Hepatocyte (in vitro differentiated cells): Measurements from ENCODE around the gene PCP4. TPM values are rescaled to one million over a fixed set of nuclear protein-coding genes. Genes with fewer than 3 reads are reported as not detected.

Experiments
- DNase-seq: peaks from one replicate; pipeline ENCODE4 v3.0.0-alpha.2; 2016; ENCODE audit warnings: low spot score
- H2AFZ ChIP-seq: fragments of 200-600 bp; sonication (generic); 2 replicates; pipeline ENCODE4 v1.6.0; 2016; ENCODE audit warnings: antibody characterized with exemption, mild to moderate bottlenecking
- H3K27ac ChIP-seq: fragments of 200-600 bp; sonication (generic); 2 replicates; pipeline ENCODE4 v1.5.1; 2016; ENCODE audit warnings: mild to moderate bottlenecking
- H3K27me3 ChIP-seq: fragments of 200-600 bp; sonication (generic); 2 replicates; pipeline ENCODE4 v1.6.1; 2016
- H3K36me3 ChIP-seq: fragments of 200-600 bp; sonication (generic); replicated peaks from 2 replicates; pipeline ENCODE4 v1.5.1; 2016; ENCODE audit warnings: low read depth; ENCODE audit not compliant: insufficient read depth
- H3K4me1 ChIP-seq: fragments of 200-600 bp; sonication (generic); 2 replicates; pipeline ENCODE4 v1.5.1; 2016; ENCODE audit warnings: mild to moderate bottlenecking, moderate library complexity; ENCODE audit not compliant: insufficient read depth
- H3K4me2 ChIP-seq: fragments of 200-600 bp; sonication (generic); 2 replicates; pipeline ENCODE4 v1.6.0; 2016
- H3K4me3 ChIP-seq: fragments of 200-600 bp; sonication (generic); 2 replicates; pipeline ENCODE4 v1.5.1; 2016; ENCODE audit warnings: mild to moderate bottlenecking
- H3K79me2 ChIP-seq: fragments of 200-600 bp; sonication (generic); 2 replicates; pipeline ENCODE4 v1.6.0; 2017; ENCODE audit warnings: mild to moderate bottlenecking
- H3K9me2 ChIP-seq: fragments of 200-600 bp; sonication (generic); replicated peaks from 2 replicates; pipeline ENCODE4 v1.6.0; 2017; ENCODE audit warnings: mild to moderate bottlenecking; ENCODE audit not compliant: insufficient read depth
- H3K9me3 ChIP-seq: fragments of 200-600 bp; sonication (generic); 2 replicates; pipeline ENCODE4 v1.5.1; 2016; ENCODE audit warnings: low read depth, mild to moderate bottlenecking
- H4K20me1 ChIP-seq: fragments of 200-600 bp; sonication (generic); 2 replicates; pipeline ENCODE4 v1.6.0; 2016; ENCODE audit warnings: mild to moderate bottlenecking; ENCODE audit not compliant: insufficient read depth, poor library complexity, severe bottlenecking
- EZH2 ChIP-seq: fragments of 200-600 bp; sonication (generic); IDR thresholded peaks from 2 replicates; pipeline ENCODE4 v1.6.1; 2016; ENCODE audit warnings: antibody characterized with exemption, mild to moderate bottlenecking, borderline replicate concordance
- EZH2phosphoT487 ChIP-seq: fragments of 200-600 bp; sonication (generic); IDR thresholded peaks from one replicate; pipeline ENCODE4 v1.6.1; 2018; ENCODE audit warnings: antibody characterized with exemption, mild to moderate bottlenecking, low read depth, moderate library complexity; ENCODE audit not compliant: unreplicated experiment, severe bottlenecking
- WGBS: methylation state at CpG from one replicate; pipeline ENCODE4 v1.1.6; 2016; ENCODE audit warnings: low lambda C conversion rate; ENCODE audit errors: missing lambda C conversion rate; 5-methylcytosine and 5-hydroxymethylcytosine counted together
- polyA plus RNA-seq: library from polyadenylated mRNA; unstranded; fragments of >200 nt; fragmentation: Nextera tagmentation; extraction: Ambion mirVana; gene quantifications from 2 replicates; pipeline ENCODE4 v1.2.1, GENCODE V29; 2016
- total RNA-seq: library from RNA; depleted of rRNA; stranded (reverse); fragments of >200 nt; gene quantifications from 2 replicates; pipeline ENCODE4 v1.2.3, GENCODE V29; 2014
- TF ChIP-seq, protein P1 (sequence below): fragments of 200-600 bp; sonication (generic); IDR thresholded peaks from 2 replicates; pipeline ENCODE4 v1.5.1; 2016; ENCODE audit warnings: antibody characterized with exemption, mild to moderate bottlenecking; ENCODE audit not compliant: poor library complexity

The PCP4 gene
- total and polyA plus RNA-seq, 2 experiments from 2014 or later: 1.2 to 6.9 TPM

DNA sequence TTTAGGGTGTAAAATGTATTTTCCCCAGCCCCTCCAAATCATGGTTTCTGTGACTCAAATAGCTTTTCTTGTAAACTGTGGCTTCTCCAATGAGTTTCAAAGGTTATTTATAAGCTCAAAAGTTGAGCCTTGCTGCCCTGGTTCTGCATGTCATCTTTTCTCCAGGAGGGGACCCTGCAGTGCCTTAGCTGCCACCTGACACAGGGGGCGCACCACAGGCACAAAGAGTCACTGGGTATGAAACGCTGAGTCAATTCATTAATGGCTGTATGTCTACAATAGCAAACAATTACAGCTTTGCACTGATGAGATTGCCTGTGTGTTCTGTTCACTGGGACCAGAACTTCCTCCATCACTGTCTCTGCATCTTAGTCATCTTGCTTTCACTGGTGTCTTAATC is 100.8 kb downstream of the PCP4 start:
- DNase-seq: no peak
- Histone ChIP-seq H3K9me2 (no peaks in the 10 kb centered on the region), H2AFZ (no peak overlapping the region), H4K20me1 (no peaks in the 10 kb centered on the region), H3K4me3 (no peak overlapping the region), H3K4me1 (peaks cover 12% of the 10 kb centered on the region), H3K9me3 (no peaks in the 10 kb centered on the region), H3K36me3 (no peaks in the 10 kb centered on the region), H3K27me3 (no peaks in the 10 kb centered on the region), H3K4me2 (no peak overlapping the region), H3K27ac (no peak overlapping the region), H3K79me2 (no peaks in the 10 kb centered on the region)
- WGBS: 81% methylated on average over 2 of the region's 2 CpGs
- no peak for TF ChIP-seq EZH2phosphoT487
- no peak for TF ChIP-seq EZH2
- TF ChIP-seq, protein P1, sequence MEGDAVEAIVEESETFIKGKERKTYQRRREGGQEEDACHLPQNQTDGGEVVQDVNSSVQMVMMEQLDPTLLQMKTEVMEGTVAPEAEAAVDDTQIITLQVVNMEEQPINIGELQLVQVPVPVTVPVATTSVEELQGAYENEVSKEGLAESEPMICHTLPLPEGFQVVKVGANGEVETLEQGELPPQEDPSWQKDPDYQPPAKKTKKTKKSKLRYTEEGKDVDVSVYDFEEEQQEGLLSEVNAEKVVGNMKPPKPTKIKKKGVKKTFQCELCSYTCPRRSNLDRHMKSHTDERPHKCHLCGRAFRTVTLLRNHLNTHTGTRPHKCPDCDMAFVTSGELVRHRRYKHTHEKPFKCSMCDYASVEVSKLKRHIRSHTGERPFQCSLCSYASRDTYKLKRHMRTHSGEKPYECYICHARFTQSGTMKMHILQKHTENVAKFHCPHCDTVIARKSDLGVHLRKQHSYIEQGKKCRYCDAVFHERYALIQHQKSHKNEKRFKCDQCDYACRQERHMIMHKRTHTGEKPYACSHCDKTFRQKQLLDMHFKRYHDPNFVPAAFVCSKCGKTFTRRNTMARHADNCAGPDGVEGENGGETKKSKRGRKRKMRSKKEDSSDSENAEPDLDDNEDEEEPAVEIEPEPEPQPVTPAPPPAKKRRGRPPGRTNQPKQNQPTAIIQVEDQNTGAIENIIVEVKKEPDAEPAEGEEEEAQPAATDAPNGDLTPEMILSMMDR: no peak

DNA sequence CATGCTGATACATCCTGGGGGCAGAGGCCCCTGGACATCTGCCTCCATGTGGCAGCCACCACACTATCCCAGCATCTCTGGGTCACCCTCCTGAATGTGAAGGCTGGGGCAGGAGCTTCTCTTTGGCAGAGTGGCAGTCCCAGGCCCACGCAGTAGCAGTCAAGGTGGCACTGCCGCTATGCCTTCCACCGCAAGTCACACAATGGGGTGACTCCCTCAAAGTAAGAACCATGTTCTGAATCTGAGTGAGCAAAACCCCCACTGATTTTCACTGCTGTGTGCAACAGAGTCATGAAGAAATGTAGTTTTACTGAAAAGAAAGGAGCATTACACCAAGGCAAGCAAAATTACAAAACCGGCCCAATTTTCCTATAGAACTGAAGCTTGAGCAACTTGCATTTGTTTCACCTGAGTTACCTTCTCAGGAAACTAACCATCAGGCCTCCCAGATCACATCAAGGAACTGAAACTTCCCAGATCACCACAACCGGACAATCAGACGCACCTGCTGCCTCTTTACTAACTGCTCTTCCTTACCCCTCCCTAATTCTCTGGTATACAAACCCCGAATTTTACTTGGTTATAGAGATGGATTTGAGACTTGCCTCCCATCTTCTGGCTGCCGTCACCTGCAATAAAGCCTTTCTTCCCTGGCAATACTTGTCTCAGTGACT is 102.6 kb downstream of the PCP4 start:
- H3K4me3 ChIP-seq: no peak overlapping the region
- no peak overlapping the region for H2AFZ ChIP-seq
- no peaks in the 10 kb centered on the region for H3K36me3 ChIP-seq
- DNase-seq: no peak
- H3K79me2 ChIP-seq: no peaks in the 10 kb centered on the region
- TF ChIP-seq EZH2phosphoT487: no peak
- TF ChIP-seq EZH2: no peak
- TF ChIP-seq, protein P1: no peak
- no peaks in the 10 kb centered on the region for H3K9me3 ChIP-seq
- no peaks in the 10 kb centered on the region for H4K20me1 ChIP-seq
- no peak overlapping the region for H3K4me2 ChIP-seq
- H3K27ac ChIP-seq: no peak overlapping the region
- peaks cover 18% of the 10 kb centered on the region for H3K4me1 ChIP-seq
- 88% methylated on average over 8 of the region's 8 CpGs for WGBS
- no peaks in the 10 kb centered on the region for H3K27me3 ChIP-seq
- no peaks in the 10 kb centered on the region for H3K9me2 ChIP-seq

DNA sequence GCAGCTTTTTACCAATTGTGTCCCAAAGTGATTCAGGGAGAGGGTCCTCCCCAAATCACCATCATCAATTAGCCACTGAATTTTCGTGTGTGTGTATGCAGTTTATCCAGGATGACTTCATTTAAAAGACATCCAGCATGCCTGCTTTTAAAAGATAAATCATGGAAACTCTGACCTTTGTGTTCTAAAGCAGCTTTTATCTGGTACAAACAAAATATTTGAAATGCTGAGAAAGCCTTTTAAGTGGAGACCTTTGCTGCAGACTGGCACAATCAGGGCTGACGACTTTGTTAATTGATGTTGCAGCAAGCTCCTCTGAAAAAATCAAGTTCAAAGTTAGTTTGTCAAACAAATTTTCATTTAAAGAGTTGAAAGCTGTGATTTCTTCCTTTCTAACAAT is 104.7 kb downstream of the PCP4 start:
- Histone ChIP-seq H3K4me1 (peaks cover 18% of the 10 kb centered on the region), H3K4me2 (peak overlapping the region; percentile 41), H3K9me2 (no peaks in the 10 kb centered on the region), H3K27ac (peak overlapping the region; percentile 70), H3K36me3 (no peaks in the 10 kb centered on the region), H3K79me2 (no peaks in the 10 kb centered on the region), H4K20me1 (no peaks in the 10 kb centered on the region), H2AFZ (no peak overlapping the region), H3K9me3 (no peaks in the 10 kb centered on the region), H3K27me3 (no peaks in the 10 kb centered on the region), H3K4me3 (no peak overlapping the region)
- 3% methylated on average over 2 of the region's 2 CpGs for WGBS
- TF ChIP-seq EZH2phosphoT487: no peak
- TF ChIP-seq, protein P1: no peak
- no peak for TF ChIP-seq EZH2
- DNase-seq: peak; percentile 23
